Astrocyte (in vitro differentiated cells and primary cell): ENCODE measurements around the gene CLDN34.

ENCODE experiments used
- EZH2 ChIP-seq: IDR thresholded peaks from 2 replicates; pipeline ENCODE4 v1.6.1; 2012; ENCODE audit warnings: mild to moderate bottlenecking, low read length, inconsistent platforms; ENCODE audit not compliant: insufficient read depth
- TF ChIP-seq, protein P1 (sequence below): IDR thresholded peaks from 2 replicates; pipeline ENCODE4 v1.5.1; 2011; ENCODE audit warnings: low read depth, mild to moderate bottlenecking, inconsistent platforms, low read length, moderate library complexity; ENCODE audit not compliant: insufficient read depth

DNA sequence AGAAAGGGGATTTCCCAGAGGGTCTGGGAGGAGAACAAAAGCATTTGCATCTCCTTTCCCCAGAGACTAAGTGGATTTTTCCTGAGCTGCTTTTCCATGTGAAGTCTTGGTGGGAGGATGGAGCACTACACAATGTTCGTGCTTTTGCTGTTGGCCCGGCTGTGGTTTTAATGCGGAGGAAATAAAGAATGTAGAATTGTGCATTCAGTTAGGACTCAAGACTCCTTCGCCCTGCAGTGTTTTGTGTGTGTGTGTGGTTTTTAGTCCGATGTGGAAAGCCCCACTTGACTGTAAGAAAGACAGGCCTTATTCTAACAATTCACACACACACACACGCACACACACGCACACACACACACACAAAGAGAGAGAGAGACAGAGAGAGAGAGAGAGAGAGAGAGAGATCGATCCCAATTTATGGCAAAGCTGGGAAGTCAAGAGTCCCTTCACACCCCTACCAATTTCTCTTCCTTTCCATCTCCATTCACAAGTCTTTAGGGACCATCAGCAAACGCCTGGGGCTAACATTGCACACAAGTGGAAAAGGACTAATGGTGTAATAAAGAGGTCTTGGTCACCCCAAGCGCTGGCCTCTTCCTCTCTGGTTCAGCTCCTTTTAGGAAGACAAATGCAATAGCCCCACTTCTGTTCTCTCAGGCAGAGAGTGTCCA lies 44.2 kb downstream of the CLDN34 start:
- TF ChIP-seq, protein P1, sequence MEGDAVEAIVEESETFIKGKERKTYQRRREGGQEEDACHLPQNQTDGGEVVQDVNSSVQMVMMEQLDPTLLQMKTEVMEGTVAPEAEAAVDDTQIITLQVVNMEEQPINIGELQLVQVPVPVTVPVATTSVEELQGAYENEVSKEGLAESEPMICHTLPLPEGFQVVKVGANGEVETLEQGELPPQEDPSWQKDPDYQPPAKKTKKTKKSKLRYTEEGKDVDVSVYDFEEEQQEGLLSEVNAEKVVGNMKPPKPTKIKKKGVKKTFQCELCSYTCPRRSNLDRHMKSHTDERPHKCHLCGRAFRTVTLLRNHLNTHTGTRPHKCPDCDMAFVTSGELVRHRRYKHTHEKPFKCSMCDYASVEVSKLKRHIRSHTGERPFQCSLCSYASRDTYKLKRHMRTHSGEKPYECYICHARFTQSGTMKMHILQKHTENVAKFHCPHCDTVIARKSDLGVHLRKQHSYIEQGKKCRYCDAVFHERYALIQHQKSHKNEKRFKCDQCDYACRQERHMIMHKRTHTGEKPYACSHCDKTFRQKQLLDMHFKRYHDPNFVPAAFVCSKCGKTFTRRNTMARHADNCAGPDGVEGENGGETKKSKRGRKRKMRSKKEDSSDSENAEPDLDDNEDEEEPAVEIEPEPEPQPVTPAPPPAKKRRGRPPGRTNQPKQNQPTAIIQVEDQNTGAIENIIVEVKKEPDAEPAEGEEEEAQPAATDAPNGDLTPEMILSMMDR = no peak
- TF ChIP-seq EZH2 = no peak
